ENCODE measurements around the gene RNF44. TPM values are rescaled to one million over a fixed set of nuclear protein-coding genes. Genes with fewer than 3 reads are reported as not detected.

RNF44 gene
- total RNA-seq, 1 experiment from 2014 or later = 84.2 TPM

- Histone ChIP-seq H3K9me3 (peaks cover 2% of the 10 kb centered on the region; the same call in 1 of the 2 replicates), H3K36me3 (ENCODE audit: control insufficient read depth, insufficient read depth, low read length) (no peaks in the 10 kb centered on the region), H3K4me3 (ENCODE audit: low read depth, low read length) (no peak overlapping the region), H3K4me1 (no peaks in the 10 kb centered on the region), H3K27me3 (replicated peaks; ENCODE audit: control insufficient read depth, insufficient read depth, low read length) (no peaks in the 10 kb centered on the region)
- BruUV-seq (replicated peaks) = no TSS peak
- Mint-ChIP-seq H3K9me3 (ENCODE audit: unreplicated experiment) (no peaks in the 10 kb centered on the region), H3K4me3 (ENCODE audit: unreplicated experiment) (no peak overlapping the region), H3K27ac (ENCODE audit: unreplicated experiment) (no peak overlapping the region), H3K27me3 (ENCODE audit: insufficient read depth, unreplicated experiment) (peaks cover 6% of the 10 kb centered on the region), H3K4me1 (ENCODE audit: low read depth, unreplicated experiment) (peaks cover 6% of the 10 kb centered on the region), H3K36me3 (ENCODE audit: insufficient read depth, unreplicated experiment) (no peaks in the 10 kb centered on the region)
- ChIA-PET CTCF (interaction anchor here (0.6 to 1.7 kb wide), 4 partner anchors 9 to 164 kb away, joined by 3 to 8 read pairs (median 4); partner anchors contain the start of gene TSPAN17), POLR2A (no interaction called here)
- intact Hi-C loops (cut with micrococcal nuclease; ENCODE audit: unreplicated experiment) = loop anchor here (2.0 kb wide), 2 partner anchors 67 to 163 kb away; partner anchors contain the start of genes CLTB and TSPAN17
- no peak for DNase-seq
- TF ChIP-seq CTCF (IDR thresholded peaks at IDR 0.05; ENCODE audit: insufficient read depth in 1 of 2, low read depth in 1 of 2, low read length in 1 of 2, severe bottlenecking in 1 of 2, unreplicated experiment in 1 of 2) = no peak
These were observed 42.1 kb upstream of the RNF44 start for GRCh38 chr5:176579323-176579722.

GRCh38 chr5:176578391-176578808, 41.2 kb upstream of the RNF44 start:
- no peaks in the 10 kb centered on the region for H3K9me3 Mint-ChIP-seq (ENCODE audit: unreplicated experiment)
- DNase-seq = peak; percentile 87 to 89
- peaks cover 6% of the 10 kb centered on the region for H3K27me3 Mint-ChIP-seq (ENCODE audit: insufficient read depth, unreplicated experiment)
- Histone ChIP-seq H3K9me3 (no peaks in the 10 kb centered on the region), H3K4me3 (ENCODE audit: low read depth, low read length) (no peak overlapping the region), H3K27me3 (replicated peaks; ENCODE audit: control insufficient read depth, insufficient read depth, low read length) (no peaks in the 10 kb centered on the region), H3K4me1 (no peaks in the 10 kb centered on the region), H3K36me3 (ENCODE audit: control insufficient read depth, insufficient read depth, low read length) (no peaks in the 10 kb centered on the region)
- no TSS peak for BruUV-seq (replicated peaks)
- peak overlapping the region; percentile 50 for H3K27ac Mint-ChIP-seq (ENCODE audit: unreplicated experiment)
- H3K4me1 Mint-ChIP-seq (ENCODE audit: low read depth, unreplicated experiment) = peaks cover 6% of the 10 kb centered on the region
- intact Hi-C loops (cut with micrococcal nuclease; ENCODE audit: unreplicated experiment) = loop anchor here (1.0 to 2.0 kb wide), 3 partner anchors 34 to 162 kb away; partner anchors contain the start of genes CLTB and TSPAN17
- ChIA-PET POLR2A (interaction anchor here (0.7 kb wide), 1 partner anchor 41 kb away, joined by 4 read pairs; no protein-coding TSS in a partner anchor), CTCF (interaction anchor here (0.6 to 1.7 kb wide), 6 partner anchors 8 to 162 kb away, joined by 3 to 8 read pairs (median 4); partner anchors contain the start of genes CLTB, RNF44 and TSPAN17)
- peak; percentile 79 to 92 for TF ChIP-seq CTCF (IDR thresholded peaks at IDR 0.05; ENCODE audit: insufficient read depth in 1 of 2, low read depth in 1 of 2, low read length in 1 of 2, severe bottlenecking in 1 of 2, unreplicated experiment in 1 of 2)
- H3K36me3 Mint-ChIP-seq (ENCODE audit: insufficient read depth, unreplicated experiment) = no peaks in the 10 kb centered on the region
- no peak overlapping the region for H3K4me3 Mint-ChIP-seq (ENCODE audit: unreplicated experiment)

GRCh38 chr5:176577312-176578176, 40.3 kb upstream of the RNF44 start:
- ChIA-PET POLR2A (no interaction called here), CTCF (interaction anchor here (0.6 to 1.7 kb wide), 4 partner anchors 33 to 131 kb away, joined by 3 to 8 read pairs (median 4); partner anchors contain the start of genes RNF44 and TSPAN17)
- Mint-ChIP-seq H3K4me3 (ENCODE audit: unreplicated experiment) (no peak overlapping the region), H3K27me3 (ENCODE audit: insufficient read depth, unreplicated experiment) (peaks cover 6% of the 10 kb centered on the region), H3K36me3 (ENCODE audit: insufficient read depth, unreplicated experiment) (no peaks in the 10 kb centered on the region), H3K4me1 (ENCODE audit: low read depth, unreplicated experiment) (peaks cover 6% of the 10 kb centered on the region), H3K9me3 (ENCODE audit: unreplicated experiment) (no peaks in the 10 kb centered on the region), H3K27ac (ENCODE audit: unreplicated experiment) (peak overlapping the region; percentile 50)
- Histone ChIP-seq H3K9me3 (no peaks in the 10 kb centered on the region), H3K4me1 (no peaks in the 10 kb centered on the region), H3K27me3 (replicated peaks; ENCODE audit: control insufficient read depth, insufficient read depth, low read length) (no peaks in the 10 kb centered on the region), H3K4me3 (ENCODE audit: low read depth, low read length) (no peak overlapping the region), H3K36me3 (ENCODE audit: control insufficient read depth, insufficient read depth, low read length) (no peaks in the 10 kb centered on the region)
- TF ChIP-seq CTCF (IDR thresholded peaks at IDR 0.05; ENCODE audit: insufficient read depth in 1 of 2, low read depth in 1 of 2, low read length in 1 of 2, severe bottlenecking in 1 of 2, unreplicated experiment in 1 of 2) = no peak
- intact Hi-C loops (cut with micrococcal nuclease; ENCODE audit: unreplicated experiment) = loop anchor here (1.0 to 2.0 kb wide), 3 partner anchors 33 to 161 kb away; partner anchors contain the start of genes CLTB and TSPAN17
- no TSS peak for BruUV-seq (replicated peaks)
- no peak for DNase-seq

All from Caco-2 (cell line).